ENCODE results near the gene AGAP3.

The AGAP3 gene

DNA sequence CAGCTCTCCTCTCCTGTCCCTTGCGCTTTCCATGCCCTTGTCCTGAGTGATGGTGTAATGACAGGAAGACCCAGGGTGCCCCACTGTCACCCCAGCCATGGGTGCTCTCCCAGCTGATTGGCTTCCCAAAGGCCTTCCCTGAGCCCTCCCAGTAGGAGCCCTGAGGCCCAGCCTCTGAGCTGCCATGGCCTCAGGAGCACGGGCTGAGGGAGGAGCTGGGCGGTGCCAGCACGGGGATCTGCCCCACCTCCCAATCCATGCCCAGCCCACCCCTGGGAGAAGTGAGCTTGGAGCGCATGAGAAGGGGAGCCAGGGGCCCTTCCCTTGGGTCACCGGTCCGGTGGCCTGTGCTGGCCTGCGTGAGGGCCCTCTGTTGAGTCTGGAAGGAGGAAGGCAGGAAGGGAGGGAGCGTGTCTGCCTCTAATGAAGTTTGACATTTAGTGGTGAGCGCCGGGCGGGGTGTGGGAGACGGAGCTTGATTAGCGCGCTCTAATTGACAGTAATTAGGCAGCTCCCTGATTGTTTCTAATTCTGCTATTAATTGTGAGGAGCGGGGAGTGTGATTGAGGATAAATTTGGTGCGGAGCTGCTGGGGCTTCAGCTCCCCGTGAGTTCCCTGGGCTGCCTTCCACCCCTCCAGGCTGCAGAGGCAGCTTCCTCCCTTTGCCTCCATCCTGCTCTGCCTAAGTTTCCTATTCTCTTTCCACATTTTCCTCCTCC, 53.0 kb downstream of the AGAP3 start:
- Histone ChIP-seq H3K4me1 (ENCODE audit: control insufficient read depth, insufficient read depth, low read length) (no peaks in the 10 kb centered on the region), H3K27ac (ENCODE audit: low read depth, low read length) (no peak overlapping the region), H3K36me3 (ENCODE audit: control insufficient read depth, insufficient read depth, low read length) (peaks cover 25% of the 10 kb centered on the region), H3K4me3 (ENCODE audit: low read length) (no peak overlapping the region), H3K9ac (ENCODE audit: low read length) (no peak overlapping the region), H3K27me3 (ENCODE audit: control insufficient read depth, insufficient read depth, low read length) (no peaks in the 10 kb centered on the region)

DNA sequence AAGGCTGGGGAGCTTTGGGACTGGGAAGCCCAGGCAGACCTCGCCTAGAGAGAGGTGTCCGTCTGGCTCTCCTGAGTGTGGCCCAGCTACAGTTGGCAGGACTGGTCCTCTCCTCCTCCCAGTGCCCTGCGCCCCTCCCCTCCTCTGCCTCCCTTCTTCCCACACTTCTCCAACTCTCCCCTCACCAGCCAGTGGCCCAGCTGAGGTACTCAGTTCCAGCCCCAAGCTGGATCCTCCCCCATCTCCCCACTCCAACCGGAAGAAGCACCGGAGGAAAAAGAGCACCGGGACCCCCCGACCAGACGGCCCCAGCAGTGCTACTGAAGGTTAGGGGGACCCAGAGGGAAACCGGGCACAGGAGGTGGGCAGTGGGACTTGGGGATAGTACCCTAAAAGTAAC, 53.5 kb downstream of the AGAP3 start:
- Histone ChIP-seq H3K4me1 (ENCODE audit: control insufficient read depth, insufficient read depth, low read length) (no peaks in the 10 kb centered on the region), H3K4me3 (ENCODE audit: low read length) (no peak overlapping the region), H3K27me3 (ENCODE audit: control insufficient read depth, insufficient read depth, low read length) (no peaks in the 10 kb centered on the region), H3K9ac (ENCODE audit: low read length) (no peak overlapping the region), H3K27ac (ENCODE audit: low read depth, low read length) (no peak overlapping the region), H3K36me3 (ENCODE audit: control insufficient read depth, insufficient read depth, low read length) (peaks cover 24% of the 10 kb centered on the region)

DNA sequence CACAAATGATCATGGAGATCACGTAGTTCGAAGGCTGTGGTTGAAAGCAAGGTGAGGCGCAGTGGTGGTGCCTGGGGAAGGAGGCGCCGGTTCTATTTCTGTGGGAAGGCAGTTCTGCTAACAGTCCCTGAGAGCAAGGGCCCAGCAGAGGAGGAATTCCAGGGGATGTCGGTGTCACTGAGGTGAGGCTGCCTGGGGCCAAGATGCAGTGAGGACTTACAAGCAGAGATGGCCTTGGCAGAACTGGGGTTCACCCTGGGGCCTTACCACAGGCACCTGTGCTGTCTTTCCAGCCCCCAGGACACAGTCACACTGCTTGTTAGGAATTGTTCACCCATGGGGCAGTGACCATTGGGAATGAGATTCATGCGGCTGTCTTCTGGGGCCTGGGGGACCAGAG, 54.6 kb downstream of the AGAP3 start:
- Histone ChIP-seq H3K9ac (ENCODE audit: low read length) (no peak overlapping the region), H3K27me3 (ENCODE audit: control insufficient read depth, insufficient read depth, low read length) (no peaks in the 10 kb centered on the region), H3K4me1 (ENCODE audit: control insufficient read depth, insufficient read depth, low read length) (no peaks in the 10 kb centered on the region), H3K36me3 (ENCODE audit: control insufficient read depth, insufficient read depth, low read length) (peaks cover 17% of the 10 kb centered on the region), H3K4me3 (ENCODE audit: low read length) (no peak overlapping the region), H3K27ac (ENCODE audit: low read depth, low read length) (no peak overlapping the region)

GRCh38 chr7:151141311-151141854, 55.1 kb downstream of the AGAP3 start:
- Histone ChIP-seq H3K27me3 (ENCODE audit: control insufficient read depth, insufficient read depth, low read length) (no peaks in the 10 kb centered on the region), H3K4me3 (ENCODE audit: low read length) (no peak overlapping the region), H3K4me1 (ENCODE audit: control insufficient read depth, insufficient read depth, low read length) (no peaks in the 10 kb centered on the region), H3K9ac (ENCODE audit: low read length) (no peak overlapping the region), H3K36me3 (ENCODE audit: control insufficient read depth, insufficient read depth, low read length) (peaks cover 15% of the 10 kb centered on the region), H3K27ac (ENCODE audit: low read depth, low read length) (no peak overlapping the region)

- H3K36me3 ChIP-seq (ENCODE audit: control insufficient read depth, insufficient read depth, low read length) = peaks cover 15% of the 10 kb centered on the region
- no peak overlapping the region for H3K4me3 ChIP-seq (ENCODE audit: low read length)
- no peaks in the 10 kb centered on the region for H3K4me1 ChIP-seq (ENCODE audit: control insufficient read depth, insufficient read depth, low read length)
- no peak overlapping the region for H3K9ac ChIP-seq (ENCODE audit: low read length)
- no peak overlapping the region for H3K27ac ChIP-seq (ENCODE audit: low read depth, low read length)
- no peaks in the 10 kb centered on the region for H3K27me3 ChIP-seq (ENCODE audit: control insufficient read depth, insufficient read depth, low read length)
Observed at GRCh38 chr7:151141855-151142685, 55.8 kb downstream of the AGAP3 start.

DNA sequence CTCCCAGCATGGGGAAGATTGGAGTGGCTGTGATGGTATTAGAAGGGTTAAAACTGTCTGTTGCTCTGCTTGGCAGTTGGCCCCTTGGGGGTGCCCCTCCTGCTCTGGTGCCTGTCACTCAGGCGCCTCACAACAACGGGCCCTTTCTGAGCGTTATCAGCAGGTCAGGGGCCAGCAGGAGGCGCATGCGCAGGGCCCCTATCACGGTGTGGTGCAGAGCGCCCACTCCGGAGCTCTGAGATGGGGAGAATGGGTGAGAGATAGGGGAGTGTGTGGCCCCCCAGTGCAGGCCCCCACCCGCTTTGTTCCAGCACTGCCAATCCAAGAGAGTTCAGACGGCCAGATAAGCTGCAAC, 56.4 kb downstream of the AGAP3 start:
- no peak overlapping the region for H3K4me3 ChIP-seq (ENCODE audit: low read length)
- H3K27ac ChIP-seq (ENCODE audit: low read depth, low read length) = no peak overlapping the region

GRCh38 chr7:151143261-151144015, 57.2 kb downstream of the AGAP3 start:
- H3K4me1 ChIP-seq (ENCODE audit: control insufficient read depth, insufficient read depth, low read length) = no peaks in the 10 kb centered on the region
- no peak overlapping the region for H3K27ac ChIP-seq (ENCODE audit: low read depth, low read length)
- H3K9ac ChIP-seq (ENCODE audit: low read length) = no peak overlapping the region
- peaks cover 15% of the 10 kb centered on the region for H3K36me3 ChIP-seq (ENCODE audit: control insufficient read depth, insufficient read depth, low read length)
- H3K4me3 ChIP-seq (ENCODE audit: low read length) = no peak overlapping the region
- no peaks in the 10 kb centered on the region for H3K27me3 ChIP-seq (ENCODE audit: control insufficient read depth, insufficient read depth, low read length)

More for the DNA sequence above, 56.4 kb downstream of the AGAP3 start:
- H3K27me3 ChIP-seq (ENCODE audit: control insufficient read depth, insufficient read depth, low read length) = no peaks in the 10 kb centered on the region
- peaks cover 15% of the 10 kb centered on the region for H3K36me3 ChIP-seq (ENCODE audit: control insufficient read depth, insufficient read depth, low read length)
- H3K4me1 ChIP-seq (ENCODE audit: control insufficient read depth, insufficient read depth, low read length) = no peaks in the 10 kb centered on the region
- H3K9ac ChIP-seq (ENCODE audit: low read length) = no peak overlapping the region

- H3K4me3 ChIP-seq (ENCODE audit: low read length) = no peak overlapping the region
- no peaks in the 10 kb centered on the region for H3K27me3 ChIP-seq (ENCODE audit: control insufficient read depth, insufficient read depth, low read length)
- no peak overlapping the region for H3K9ac ChIP-seq (ENCODE audit: low read length)
- H3K4me1 ChIP-seq (ENCODE audit: control insufficient read depth, insufficient read depth, low read length) = no peaks in the 10 kb centered on the region
- H3K27ac ChIP-seq (ENCODE audit: low read depth, low read length) = no peak overlapping the region
- peaks cover 15% of the 10 kb centered on the region for H3K36me3 ChIP-seq (ENCODE audit: control insufficient read depth, insufficient read depth, low read length)
Observed at GRCh38 chr7:151144387-151144786, 58.1 kb downstream of the AGAP3 start.

DNA sequence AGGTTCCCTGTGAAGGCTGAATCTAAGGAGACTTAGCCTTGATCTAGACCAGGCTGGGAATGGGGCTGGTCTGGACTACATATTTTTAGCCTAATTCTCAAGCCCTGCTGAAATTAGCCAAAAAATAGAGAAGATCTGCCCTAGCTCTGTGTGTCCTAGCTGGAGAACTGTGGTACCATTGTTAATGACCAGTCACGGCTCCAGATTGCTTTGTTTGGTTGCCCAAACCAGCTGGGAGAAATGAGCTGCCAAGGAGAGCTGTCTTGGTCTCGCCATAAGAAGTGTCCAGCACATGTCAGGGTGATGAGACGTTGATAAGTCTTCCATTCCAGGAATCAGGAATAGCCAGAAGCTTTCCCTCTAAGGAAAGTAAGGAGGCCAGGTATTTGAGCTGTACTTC, 60.5 kb downstream of the AGAP3 start:
- no peak overlapping the region for H3K4me3 ChIP-seq (ENCODE audit: low read length)
- H3K27me3 ChIP-seq (ENCODE audit: control insufficient read depth, insufficient read depth, low read length) = no peaks in the 10 kb centered on the region
- H3K4me1 ChIP-seq (ENCODE audit: control insufficient read depth, insufficient read depth, low read length) = no peaks in the 10 kb centered on the region
- no peak overlapping the region for H3K27ac ChIP-seq (ENCODE audit: low read depth, low read length)
- H3K9ac ChIP-seq (ENCODE audit: low read length) = no peak overlapping the region
- peaks cover 9% of the 10 kb centered on the region for H3K36me3 ChIP-seq (ENCODE audit: control insufficient read depth, insufficient read depth, low read length)

DNA sequence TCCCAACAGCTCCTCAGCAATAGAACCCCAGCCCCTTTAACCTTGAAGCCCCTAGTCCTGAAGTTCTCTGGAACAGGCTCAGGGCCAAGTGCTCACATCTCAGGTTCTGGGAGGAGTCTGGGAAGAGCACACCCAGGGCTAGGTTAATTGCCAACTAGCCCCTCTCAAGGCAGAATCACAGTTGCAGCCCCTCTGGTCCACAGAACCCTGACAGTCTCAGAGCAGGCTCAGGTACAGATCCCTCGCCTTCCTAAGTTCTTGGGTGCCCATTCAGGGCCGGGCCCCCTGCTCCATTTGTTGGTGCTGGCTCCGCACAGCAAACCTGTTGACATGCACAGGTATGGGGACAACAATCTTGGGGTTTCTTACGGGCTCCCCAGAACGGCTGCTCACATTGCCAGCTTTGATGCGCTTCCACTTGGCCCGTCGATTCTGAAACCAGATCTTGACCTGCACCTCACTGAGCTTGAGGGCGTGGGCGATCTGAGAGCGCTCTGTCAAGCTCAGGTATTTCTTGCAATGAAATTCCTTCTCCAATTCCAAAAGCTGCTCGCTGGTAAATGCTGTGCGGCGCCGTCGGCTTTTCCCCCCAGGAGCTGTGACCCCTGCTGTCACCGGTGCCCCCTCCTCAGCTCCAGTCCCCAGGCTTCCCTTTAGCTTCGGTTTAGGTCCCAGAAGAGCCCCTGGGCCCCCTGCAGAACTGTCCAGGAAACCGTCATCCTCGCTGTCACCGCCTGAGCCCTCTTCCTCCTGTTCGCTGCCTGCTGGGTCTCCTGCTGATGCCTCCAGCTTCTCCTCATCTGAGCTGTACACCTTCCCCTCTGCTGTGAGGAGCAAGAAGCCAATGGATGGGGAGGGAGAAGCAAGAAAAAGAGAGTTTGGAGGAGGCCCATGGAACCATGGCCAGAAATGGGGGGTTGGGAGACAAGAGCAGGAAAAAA, 62.3 kb downstream of the AGAP3 start:
- no peaks in the 10 kb centered on the region for H3K4me1 ChIP-seq (ENCODE audit: control insufficient read depth, insufficient read depth, low read length)
- H3K9ac ChIP-seq (ENCODE audit: low read length) = no peak overlapping the region
- H3K36me3 ChIP-seq (ENCODE audit: control insufficient read depth, insufficient read depth, low read length) = peaks cover 9% of the 10 kb centered on the region
- H3K4me3 ChIP-seq (ENCODE audit: low read length) = no peak overlapping the region
- no peak overlapping the region for H3K27ac ChIP-seq (ENCODE audit: low read depth, low read length)
- H3K27me3 ChIP-seq (ENCODE audit: control insufficient read depth, insufficient read depth, low read length) = no peaks in the 10 kb centered on the region

DNA sequence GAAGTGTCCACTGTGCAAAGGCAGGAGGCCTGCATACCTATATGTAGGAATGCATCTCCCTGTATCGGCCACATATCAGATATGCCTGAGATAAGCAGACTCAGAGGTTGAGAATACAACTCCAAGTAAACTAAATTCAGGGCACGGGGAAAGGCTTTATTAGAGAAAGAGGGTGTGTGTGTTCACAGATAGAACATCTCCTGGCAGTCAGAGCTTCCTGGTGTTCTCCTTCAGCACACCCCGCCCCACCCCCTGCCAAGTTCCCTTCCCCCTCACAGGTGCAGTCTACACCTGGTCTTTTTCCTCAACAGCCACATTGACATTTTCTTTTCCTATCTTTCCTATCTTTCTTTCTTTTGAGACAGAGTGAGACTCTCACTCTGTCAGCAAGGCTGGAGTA, 64.1 kb downstream of the AGAP3 start:
- Histone ChIP-seq H3K27me3 (ENCODE audit: control insufficient read depth, insufficient read depth, low read length) (no peaks in the 10 kb centered on the region), H3K27ac (ENCODE audit: low read depth, low read length) (no peak overlapping the region), H3K4me1 (ENCODE audit: control insufficient read depth, insufficient read depth, low read length) (no peaks in the 10 kb centered on the region), H3K9ac (ENCODE audit: low read length) (no peak overlapping the region), H3K36me3 (ENCODE audit: control insufficient read depth, insufficient read depth, low read length) (no peaks in the 10 kb centered on the region), H3K4me3 (ENCODE audit: low read length) (no peak overlapping the region)
